Endothelial cell of umbilical vein (primary cell): Measurements from ENCODE around the gene FGD6. TPM values are rescaled to one million over a fixed set of nuclear protein-coding genes. Genes with fewer than 3 reads are reported as not detected.

ENCODE experiments used
- BruUV-seq: library from RNA; stranded (reverse); fragments of 400-500 nt; replicated peaks from 2 replicates; lab custom pipeline; 2021; lab: Mats Ljungman, UMichigan
- CTCF ChIA-PET: fragments of 300-600, 350-600 bp; sonication (Branson Sonifier 250); formaldehyde crosslinking; loops from one replicate; lab custom pipeline; 2021; ENCODE audit warnings: antibody characterized with exemption, inconsistent platforms; lab: Charles Lee
- POLR2A ChIA-PET: fragments of 300-600, 350-600 bp; sonication (Branson Sonifier 250); formaldehyde crosslinking; loops from one replicate; lab custom pipeline; 2021; ENCODE audit warnings: antibody characterized with exemption, inconsistent platforms; lab: Charles Lee
- DNase-seq: peaks from one replicate; pipeline ENCODE4 v3.0.0-alpha.2; 2011; ENCODE audit warnings: low read depth, low spot score
- FAIRE-seq: peaks from 2 replicates; lab custom pipeline; 2011; peaks lifted over from hg19 to GRCh38; lab: Jason Lieb, UNC
- H2AFZ ChIP-seq: 2 replicates; pipeline ENCODE4 v1.6.0; 2012; ENCODE audit warnings: low read depth, low read length, control low read depth, inconsistent platforms
- H3K27ac ChIP-seq: 2 replicates; pipeline ENCODE4 v1.5.1; 2011; ENCODE audit warnings: low read depth, mild to moderate bottlenecking, control low read depth, low read length, moderate library complexity; ENCODE audit not compliant: insufficient read depth
- H3K27me3 ChIP-seq, 2 experiments: 2 replicates each; pipeline versions ENCODE4 v1.6.0 to v1.6.1; 2011; ENCODE audit warnings: low read length in 2 of 2, mixed read lengths in 1 of 2; ENCODE audit not compliant: control insufficient read depth in 2 of 2, insufficient read depth in 2 of 2
- H3K36me3 ChIP-seq, 2 experiments: 2 replicates in 1 of 2; 3 replicates in 1 of 2; pipeline ENCODE4 v1.5.1; 2011; ENCODE audit warnings: low read length in 2 of 2, mild to moderate bottlenecking in 1 of 2, moderate library complexity in 1 of 2; ENCODE audit not compliant: control insufficient read depth in 2 of 2, insufficient read depth in 2 of 2; ENCODE audit errors: extremely low read depth in 1 of 2
- H3K4me1 ChIP-seq: 3 replicates; pipeline ENCODE4 v1.5.1; 2011; ENCODE audit warnings: mild to moderate bottlenecking, low read length; ENCODE audit not compliant: control insufficient read depth, insufficient read depth; ENCODE audit errors: extremely low read depth
- H3K4me2 ChIP-seq: 2 replicates; pipeline ENCODE4 v1.6.1; 2011; ENCODE audit warnings: low read length, control low read depth, mixed read lengths; ENCODE audit not compliant: insufficient read depth
- H3K4me3 ChIP-seq, 3 experiments: fragments of 200-600 bp in 1 of 3; sonication (generic), shearing (Covaris generic) in 1 of 3; replicated peaks in 1 of 3; 2 replicates each; pipeline ENCODE4 v1.5.1; 2011 to 2016; ENCODE audit warnings: control low read depth in 3 of 3, low read length in 3 of 3, mild to moderate bottlenecking in 2 of 3, inconsistent platforms in 1 of 3, low read depth in 1 of 3, moderate library complexity in 1 of 3; ENCODE audit not compliant: insufficient read depth in 1 of 3
- H3K79me2 ChIP-seq: 2 replicates; pipeline ENCODE4 v1.6.0; 2012; ENCODE audit warnings: low read length, inconsistent platforms; ENCODE audit not compliant: control insufficient read depth, insufficient read depth
- H3K9ac ChIP-seq: replicated peaks from 2 replicates; pipeline ENCODE3; 2011; ENCODE audit warnings: low read length, control low read depth; ENCODE audit not compliant: insufficient read depth; ENCODE audit errors: extremely low read depth
- H3K9me1 ChIP-seq: replicated peaks from 3 replicates; pipeline ENCODE4 v1.6.0; 2011; ENCODE audit warnings: mild to moderate bottlenecking, low read length; ENCODE audit not compliant: control insufficient read depth, insufficient read depth; ENCODE audit errors: extremely low read depth
- H3K9me3 ChIP-seq: replicated peaks from 2 replicates; pipeline ENCODE4 v1.5.1; 2012; ENCODE audit warnings: low read length, inconsistent platforms; ENCODE audit not compliant: control insufficient read depth, insufficient read depth
- H4K20me1 ChIP-seq: replicated peaks from 2 replicates; pipeline ENCODE3; 2011; ENCODE audit warnings: mild to moderate bottlenecking, low read length; ENCODE audit not compliant: control insufficient read depth, insufficient read depth; ENCODE audit errors: extremely low read depth
- EZH2 ChIP-seq: IDR thresholded peaks from 2 replicates; pipeline ENCODE4 v1.6.1; 2012; ENCODE audit warnings: borderline replicate concordance, low read depth, mild to moderate bottlenecking, moderate library complexity, low read length, inconsistent platforms; ENCODE audit not compliant: severe bottlenecking
- FOS ChIP-seq: IDR thresholded peaks from 2 replicates; pipeline ENCODE4 v1.6.1; 2011; ENCODE audit warnings: mild to moderate bottlenecking, low read length, moderate library complexity, borderline replicate concordance; ENCODE audit not compliant: insufficient read depth
- GATA2 ChIP-seq: IDR thresholded peaks from 2 replicates; pipeline ENCODE4 v1.7.0; 2011; ENCODE audit warnings: low read depth, mild to moderate bottlenecking, moderate library complexity, mixed read lengths, low read length; ENCODE audit not compliant: insufficient read length, insufficient read depth
- JUN ChIP-seq: IDR thresholded peaks from 2 replicates; pipeline ENCODE4 v1.6.1; 2011; ENCODE audit warnings: borderline replicate concordance, low read depth; ENCODE audit not compliant: insufficient read length, insufficient read depth
- MYC ChIP-seq: IDR thresholded peaks from one replicate; pipeline ENCODE4 v1.6.1; 2011; ENCODE audit warnings: mild to moderate bottlenecking, low read depth, low read length
- POLR2A ChIP-seq: IDR thresholded peaks from 2 replicates; pipeline ENCODE4 v1.6.1; 2012; ENCODE audit warnings: low read depth, mild to moderate bottlenecking, control low read depth, low read length
- POLR2AphosphoS5 ChIP-seq: IDR thresholded peaks from 2 replicates; pipeline ENCODE4 v1.6.1; 2012; ENCODE audit warnings: low read depth, mild to moderate bottlenecking, control low read depth, low read length, moderate library complexity; ENCODE audit not compliant: insufficient read depth
- dilution Hi-C: fragments of 300-500 bp; cut with MboI; formaldehyde crosslinking; loops from one replicate; pipeline ENCODE4 v1.15.0; 2019; ENCODE audit warnings: low sequenced_read_pairs; ENCODE audit not compliant: extremely low pct_ligation_motif_present
- intact Hi-C: fragments of 100-400 bp; cut with micrococcal nuclease; formaldehyde crosslinking; loops from one replicate; pipeline ENCODE4 v1.10.0; 2022
- polyA plus RNA-seq, 4 experiments: library from polyadenylated mRNA; depleted of rRNA in 3 of 4; stranded (reverse) in 3 of 4; unstranded in 1 of 4; fragments of >200 nt; gene quantifications; 2 replicates each; pipeline versions ENCODE4 v1.2.1 to v1.2.3, GENCODE V29; 2011 to 2012; ENCODE audit warnings: missing spikeins in 1 of 4
- total RNA-seq: library from RNA; stranded (reverse); gene quantifications from 2 replicates; pipeline ENCODE4 v1.2.3, GENCODE V29; 2021
- TF ChIP-seq, protein P1 (sequence below), 2 donors: IDR thresholded peaks; 1 replicate in 1 of 2; 2 replicates in 1 of 2; pipeline ENCODE4 v1.5.1; 2011; ENCODE audit warnings: low read length in 2 of 2, mild to moderate bottlenecking in 2 of 2, moderate library complexity in 2 of 2, control low read depth in 1 of 2, inconsistent platforms in 1 of 2, low read depth in 1 of 2; ENCODE audit not compliant: insufficient read depth in 1 of 2; ENCODE audit errors: extremely low read depth in 1 of 2
- TF ChIP-seq, protein P2 (sequence below): IDR thresholded peaks from 2 replicates; pipeline ENCODE4 v1.6.1; 2011; ENCODE audit not compliant: insufficient read depth, insufficient read length

FGD6 gene
- total and polyA plus RNA-seq, 2 donors (not counting 3 experiments of a cell fraction or from before 2014, with no cell fraction given), result 5.9 to 14.0 TPM

GRCh38 chr12:95142431-95143151, 74.7 kb downstream of the FGD6 start:
- Histone ChIP-seq H3K27ac (no peak overlapping the region), H3K9ac (no peak overlapping the region), H3K9me1 (no peaks in the 10 kb centered on the region), H3K27me3 (no peaks in the 10 kb centered on the region), H3K4me2 (no peak overlapping the region), H3K4me1 (peaks cover 8% of the 10 kb centered on the region), H4K20me1 (no peaks in the 10 kb centered on the region), H3K36me3 (no peaks in the 10 kb centered on the region), H3K9me3 (no peaks in the 10 kb centered on the region), H3K4me3 (no peak overlapping the region), H2AFZ (no peak overlapping the region), H3K79me2 (no peaks in the 10 kb centered on the region)
- intact Hi-C loops, result loop anchor here (1.0 kb wide), 1 partner anchor 75 kb away; the partner anchor contains the start of genes FGD6 and VEZT
- no peak for FAIRE-seq
- no peak for DNase-seq
- ChIA-PET CTCF (interaction anchor here (1.0 to 1.1 kb wide), 2 partner anchors 9 to 58 kb away, joined by 3 to 6 read pairs; no protein-coding TSS in a partner anchor), POLR2A (no interaction called here)
- dilution Hi-C loops, result no loop called here
- BruUV-seq, result no TSS peak
- TF ChIP-seq, protein P1, sequence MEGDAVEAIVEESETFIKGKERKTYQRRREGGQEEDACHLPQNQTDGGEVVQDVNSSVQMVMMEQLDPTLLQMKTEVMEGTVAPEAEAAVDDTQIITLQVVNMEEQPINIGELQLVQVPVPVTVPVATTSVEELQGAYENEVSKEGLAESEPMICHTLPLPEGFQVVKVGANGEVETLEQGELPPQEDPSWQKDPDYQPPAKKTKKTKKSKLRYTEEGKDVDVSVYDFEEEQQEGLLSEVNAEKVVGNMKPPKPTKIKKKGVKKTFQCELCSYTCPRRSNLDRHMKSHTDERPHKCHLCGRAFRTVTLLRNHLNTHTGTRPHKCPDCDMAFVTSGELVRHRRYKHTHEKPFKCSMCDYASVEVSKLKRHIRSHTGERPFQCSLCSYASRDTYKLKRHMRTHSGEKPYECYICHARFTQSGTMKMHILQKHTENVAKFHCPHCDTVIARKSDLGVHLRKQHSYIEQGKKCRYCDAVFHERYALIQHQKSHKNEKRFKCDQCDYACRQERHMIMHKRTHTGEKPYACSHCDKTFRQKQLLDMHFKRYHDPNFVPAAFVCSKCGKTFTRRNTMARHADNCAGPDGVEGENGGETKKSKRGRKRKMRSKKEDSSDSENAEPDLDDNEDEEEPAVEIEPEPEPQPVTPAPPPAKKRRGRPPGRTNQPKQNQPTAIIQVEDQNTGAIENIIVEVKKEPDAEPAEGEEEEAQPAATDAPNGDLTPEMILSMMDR (IDR thresholded peaks at IDR 0.05; ENCODE audit: extremely low read depth in 1 of 2, insufficient read depth in 1 of 2, low read depth in 1 of 2, low read length in 2 of 2), result no peak
- no peak for TF ChIP-seq MYC
- no peak for TF ChIP-seq FOS
- TF ChIP-seq GATA2, result no peak
- TF ChIP-seq EZH2, result no peak
- TF ChIP-seq POLR2AphosphoS5, result no peak
- no peak for TF ChIP-seq POLR2A
- TF ChIP-seq, protein P2, sequence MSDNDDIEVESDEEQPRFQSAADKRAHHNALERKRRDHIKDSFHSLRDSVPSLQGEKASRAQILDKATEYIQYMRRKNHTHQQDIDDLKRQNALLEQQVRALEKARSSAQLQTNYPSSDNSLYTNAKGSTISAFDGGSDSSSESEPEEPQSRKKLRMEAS, result no peak
- TF ChIP-seq JUN, result no peak
